HG03469 (cell line): ENCODE measurements around the gene EVA1B.

Source experiments
- ATAC-seq: cut with Tn5 transposase; IDR thresholded peaks from one replicate; pipeline ENCODE4 v1.9.1; 2021; ENCODE audit warnings: mild to moderate bottlenecking, moderate library complexity, moderate number of reproducible peaks; ENCODE audit not compliant: unreplicated experiment

EVA1B gene

DNA sequence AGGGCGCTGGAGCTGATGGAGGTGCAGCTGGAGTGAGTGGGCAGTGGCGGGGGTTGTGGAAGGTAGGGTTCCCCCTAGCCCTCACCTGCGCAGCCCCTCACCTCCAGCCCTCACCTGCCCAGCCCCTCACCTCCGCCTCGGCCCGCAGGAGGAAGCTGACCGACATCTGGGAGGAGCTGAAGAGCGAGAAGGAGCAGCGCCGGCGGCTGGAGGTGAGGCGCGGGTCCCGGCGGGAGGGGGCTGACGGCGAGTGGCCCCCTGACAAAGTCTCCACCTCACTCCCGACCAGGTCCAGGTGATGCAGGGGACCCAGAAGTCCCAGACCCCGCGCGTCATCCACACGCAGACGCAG is 2.7 kb downstream of the EVA1B start:
- no peak for ATAC-seq

DNA sequence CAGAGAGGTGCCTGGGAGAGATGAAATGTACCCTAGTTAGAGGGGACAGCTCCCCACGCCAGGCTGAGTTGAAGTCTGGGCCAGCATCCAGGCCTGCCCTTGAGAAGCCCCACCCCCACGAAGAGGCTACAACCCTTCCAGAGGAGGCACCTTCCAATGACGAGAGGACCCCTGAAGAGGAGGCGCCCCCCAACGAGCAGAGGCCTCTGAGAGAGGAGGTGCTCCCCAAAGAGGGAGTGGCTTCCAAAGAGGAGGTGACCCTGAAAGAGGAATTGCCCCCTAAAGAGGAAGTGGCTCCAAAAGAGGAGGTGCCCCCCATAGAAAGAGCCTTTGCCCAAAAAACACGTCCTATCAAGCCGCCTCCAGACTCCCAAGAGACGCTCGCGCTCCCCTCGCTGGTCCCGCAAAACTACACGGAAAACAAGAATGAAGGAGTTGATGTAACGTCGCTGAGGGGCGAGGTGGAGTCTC is 3.1 kb downstream of the EVA1B start:
- no peak for ATAC-seq

DNA sequence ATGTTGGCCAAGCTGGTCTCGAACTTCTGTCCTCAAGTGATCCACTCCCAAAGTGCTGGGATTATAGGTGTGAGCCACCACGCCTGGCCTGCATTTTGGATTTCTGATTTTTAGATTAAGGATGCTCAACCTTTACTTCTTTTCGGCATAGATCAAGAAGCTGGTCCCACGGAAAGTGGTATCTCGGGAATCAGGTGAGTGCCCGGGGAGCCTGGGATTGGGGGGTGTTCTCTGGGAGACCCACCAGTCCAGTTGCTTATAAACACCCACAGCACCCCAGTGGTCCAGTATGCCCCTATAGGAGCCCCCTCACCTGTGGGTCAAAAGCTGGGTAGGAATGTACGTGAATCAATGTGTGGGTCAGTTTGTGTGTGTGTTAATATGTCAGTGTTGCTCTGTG is 14.0 kb downstream of the EVA1B start:
- ATAC-seq = no peak

DNA sequence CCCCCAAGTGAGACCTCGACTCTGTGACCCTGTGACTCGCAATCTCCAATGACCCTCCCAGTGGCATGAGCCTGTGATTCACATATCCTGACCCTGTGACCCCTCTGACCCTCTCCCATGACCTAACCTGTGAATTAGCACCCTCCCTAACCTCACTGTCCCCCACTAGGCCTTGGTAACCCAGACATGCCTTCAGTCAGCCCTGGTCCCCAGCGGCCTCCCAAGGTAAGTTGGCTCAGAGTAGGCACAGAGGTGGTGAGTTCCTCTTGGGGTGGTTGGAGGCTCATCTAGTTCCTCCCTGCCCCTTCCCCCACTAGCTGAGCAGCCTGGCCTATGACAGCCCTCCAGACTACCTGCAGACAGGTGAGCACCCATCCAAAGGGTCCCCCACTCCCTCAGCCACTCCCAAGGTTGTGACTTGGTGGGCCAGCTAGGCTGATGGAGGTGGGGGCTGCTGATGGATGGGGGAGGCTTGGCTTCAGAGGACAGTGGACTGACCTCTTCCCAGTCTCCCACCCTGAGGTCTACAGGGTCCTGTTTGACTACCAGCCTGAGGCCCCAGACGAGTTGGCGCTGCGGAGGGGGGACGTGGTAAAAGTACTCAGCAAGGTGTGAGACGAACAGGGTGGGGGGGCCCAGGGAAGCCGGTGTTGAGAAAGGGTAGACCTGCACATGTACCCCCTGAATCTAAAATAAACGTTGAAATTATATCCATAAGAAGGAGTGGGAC is 15.7 kb downstream of the EVA1B start:
- ATAC-seq = no peak

DNA sequence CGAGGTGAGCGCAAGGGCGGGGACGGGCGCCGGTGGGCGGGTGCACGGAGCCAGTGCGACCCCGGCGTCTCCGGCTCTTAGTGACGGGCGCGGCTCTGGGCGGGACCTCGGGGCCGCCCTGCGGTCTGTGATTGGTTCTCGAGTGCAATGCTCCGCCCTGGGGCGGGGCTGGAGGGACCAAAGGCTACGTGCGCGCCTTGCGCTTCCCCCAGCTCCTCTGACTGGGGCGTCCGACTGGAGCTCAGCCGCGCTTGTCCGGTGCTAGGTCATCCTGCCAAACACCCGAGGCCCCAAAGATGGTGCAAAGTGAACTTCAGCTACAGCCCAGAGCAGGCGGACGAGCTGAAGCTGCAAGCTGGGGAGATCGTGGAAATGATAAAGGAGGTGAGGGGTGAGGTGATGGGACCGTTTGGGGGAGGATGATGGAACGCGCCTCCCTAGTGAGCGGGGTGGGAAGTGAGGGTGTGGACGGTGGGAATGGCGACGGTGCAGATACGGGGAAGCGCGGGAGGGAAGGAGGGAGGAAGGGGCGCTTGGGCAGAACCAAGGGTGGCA is 16.5 kb downstream of the EVA1B start:
- peak; percentile 97 for ATAC-seq

DNA sequence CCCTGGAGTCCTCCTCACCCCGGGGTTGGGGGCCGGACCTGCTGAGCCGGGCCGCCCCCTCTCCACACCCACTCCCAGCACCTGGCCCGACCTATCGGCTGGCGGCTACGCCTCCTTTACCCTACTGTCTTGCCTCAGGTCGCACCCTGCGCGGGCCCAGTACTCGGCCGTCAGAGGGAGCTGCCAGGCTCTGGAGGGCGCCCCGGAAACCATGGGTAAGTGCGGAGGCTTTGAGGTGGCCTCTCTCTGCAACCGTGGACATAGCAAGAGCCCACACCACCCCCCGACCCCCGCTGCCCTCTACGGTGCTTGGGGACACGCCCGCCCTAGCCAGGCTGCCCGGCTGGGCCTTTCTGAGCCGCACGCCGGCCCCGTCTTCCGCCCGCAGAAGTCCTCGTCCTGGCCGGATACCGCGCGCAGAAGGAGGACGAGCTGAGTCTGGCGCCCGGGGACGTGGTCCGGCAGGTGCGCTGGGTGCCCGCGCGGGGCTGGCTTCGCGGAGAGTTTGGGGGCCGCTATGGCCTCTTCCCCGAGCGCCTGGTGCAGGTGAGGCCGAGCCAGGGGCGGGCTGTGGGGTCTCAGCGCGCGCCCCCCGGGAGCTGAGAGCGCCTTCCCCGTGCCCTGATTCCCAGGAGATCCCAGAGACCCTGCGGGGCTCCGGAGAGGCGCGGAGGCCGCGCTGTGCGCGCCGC is 17.1 kb downstream of the EVA1B start, which contains the start of gene SH3D21:
SH3D21 (plus strand) TSS at position 159 of the 692 bp plus-strand sequence; CDS start at position 212, 53 bp downstream.
- ATAC-seq = peak; percentile 8

DNA sequence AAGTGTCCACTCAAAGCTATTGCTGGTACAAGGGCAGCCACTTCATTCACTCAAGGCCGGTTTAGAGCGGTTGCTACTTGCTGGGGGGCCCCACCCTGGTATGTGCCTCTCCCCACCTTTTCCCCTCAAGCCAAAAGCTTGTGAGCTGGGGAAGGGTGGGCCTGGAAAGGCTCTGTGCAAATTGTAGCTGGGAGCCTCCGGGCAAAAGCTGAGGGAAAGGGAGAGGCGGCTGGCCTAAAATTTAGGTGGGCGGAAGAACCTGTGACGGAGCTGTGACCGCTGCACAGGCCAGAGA is 17.6 kb downstream of the EVA1B start:
- ATAC-seq = no peak

DNA sequence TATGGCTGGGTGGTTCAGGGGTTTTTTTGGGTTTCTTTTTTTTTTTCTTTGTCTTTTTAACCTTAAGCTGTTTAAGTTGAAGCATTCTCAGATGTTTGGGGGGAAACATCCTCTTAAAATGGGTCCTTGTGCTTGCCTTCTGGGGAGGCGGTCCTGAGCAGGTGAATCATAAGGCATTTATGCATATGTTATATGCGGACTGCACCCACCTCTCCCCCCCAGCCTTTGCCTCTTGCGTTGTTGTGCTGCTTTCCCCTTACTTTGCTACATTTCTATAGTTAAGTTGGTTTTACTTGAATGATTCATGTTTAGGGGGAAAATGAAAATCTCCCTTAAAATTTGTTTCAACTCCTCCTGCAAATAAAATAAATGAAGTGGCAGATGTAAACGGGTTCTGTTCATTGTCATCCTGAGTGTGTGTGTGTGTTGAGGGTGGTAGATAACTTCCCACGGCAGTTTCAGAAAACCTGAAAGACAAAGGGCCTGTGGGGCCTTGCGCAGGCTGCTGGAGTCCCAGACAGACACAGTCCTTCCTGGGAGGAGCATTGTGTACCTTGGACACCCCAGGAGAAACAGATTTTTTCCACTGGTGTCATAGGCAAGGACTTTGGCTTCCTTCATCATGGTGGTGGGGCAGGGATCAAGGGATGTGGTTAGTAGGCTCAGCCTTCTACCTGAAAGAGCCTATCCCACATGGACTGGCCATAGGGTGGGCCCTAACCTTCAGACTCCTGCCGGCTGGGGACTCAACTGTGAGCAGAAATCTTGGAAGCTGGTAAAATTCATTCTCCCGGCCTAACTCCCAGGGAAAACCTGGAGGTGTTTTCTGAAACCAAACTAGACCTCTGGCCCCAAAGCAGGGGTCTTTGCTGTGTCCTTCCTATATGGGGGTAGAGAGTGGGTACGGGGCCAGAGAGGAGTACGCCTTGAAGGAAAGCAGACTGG is 18.2 kb downstream of the EVA1B start:
- no peak for ATAC-seq

DNA sequence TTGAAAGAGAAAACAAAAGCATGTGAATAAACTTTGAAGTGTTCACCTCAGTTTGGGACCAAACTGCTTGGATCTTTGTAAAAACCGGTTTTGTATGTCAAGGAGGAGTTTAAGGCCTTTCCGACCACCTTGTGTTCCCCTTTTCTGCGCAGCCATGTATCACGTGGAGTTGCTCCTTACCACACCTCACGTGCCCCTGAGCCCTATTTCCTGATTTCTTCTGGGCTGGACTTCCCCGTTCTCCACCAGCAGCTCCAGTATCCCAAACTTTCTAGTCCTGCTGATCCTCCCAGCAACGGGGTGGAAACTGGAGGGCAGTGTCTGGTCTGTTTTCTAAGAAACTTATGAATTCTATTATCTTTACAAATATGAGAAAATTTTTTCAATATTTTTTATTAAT is 18.9 kb downstream of the EVA1B start:
- ATAC-seq = no peak

DNA sequence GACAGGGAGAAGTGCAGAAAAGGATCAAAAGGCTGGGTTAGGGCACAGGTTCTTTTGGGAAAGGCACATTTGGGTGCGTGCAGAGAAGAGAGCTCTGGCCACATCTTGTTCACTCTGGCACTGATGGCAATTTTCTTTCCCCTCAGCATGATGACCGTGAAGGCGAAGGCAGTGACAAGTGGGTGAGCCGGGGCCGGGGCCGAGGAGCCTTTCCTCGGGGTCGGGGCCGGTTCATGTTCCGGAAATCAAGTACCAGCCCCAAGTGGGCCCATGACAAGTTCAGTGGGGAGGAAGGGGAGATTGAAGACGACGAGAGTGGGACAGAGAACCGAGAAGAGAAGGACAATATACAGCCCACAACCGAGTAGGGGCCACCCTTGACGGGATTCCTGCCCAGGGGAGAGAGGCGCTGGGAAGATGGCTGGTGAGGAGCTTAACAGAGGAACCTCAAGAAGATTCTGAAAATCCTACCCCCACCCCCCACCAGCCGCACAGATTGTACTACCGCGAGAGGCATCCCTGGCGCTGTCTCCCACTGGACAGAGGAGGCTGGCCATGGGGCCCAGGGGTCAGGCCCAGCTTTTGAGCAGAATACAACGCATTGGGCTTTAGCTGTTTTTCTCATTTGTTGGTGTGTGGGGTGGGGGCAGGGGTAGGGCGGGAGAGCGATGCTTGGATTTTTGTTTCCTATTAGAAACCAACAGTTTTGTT is 19.6 kb downstream of the EVA1B start:
- no peak for ATAC-seq

DNA sequence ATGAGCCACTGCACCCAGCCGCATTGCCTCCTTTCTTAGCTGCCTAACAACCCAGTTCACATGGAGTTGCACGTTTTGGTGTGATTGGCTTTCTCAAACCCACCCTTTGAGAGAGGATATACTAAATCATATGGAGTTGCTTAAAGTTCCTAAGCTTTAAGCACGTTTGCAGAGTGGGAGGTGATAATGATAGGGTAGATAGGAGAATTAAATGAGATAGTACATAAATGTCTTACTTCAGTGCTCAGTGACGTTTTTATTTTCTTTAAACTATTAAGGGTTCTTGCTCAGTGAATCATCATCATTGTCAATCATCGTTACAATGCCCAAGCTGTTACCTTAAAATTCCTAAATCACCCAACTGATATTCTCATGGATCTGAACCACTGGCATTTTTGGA is 20.2 kb downstream of the EVA1B start:
- no peak for ATAC-seq

DNA sequence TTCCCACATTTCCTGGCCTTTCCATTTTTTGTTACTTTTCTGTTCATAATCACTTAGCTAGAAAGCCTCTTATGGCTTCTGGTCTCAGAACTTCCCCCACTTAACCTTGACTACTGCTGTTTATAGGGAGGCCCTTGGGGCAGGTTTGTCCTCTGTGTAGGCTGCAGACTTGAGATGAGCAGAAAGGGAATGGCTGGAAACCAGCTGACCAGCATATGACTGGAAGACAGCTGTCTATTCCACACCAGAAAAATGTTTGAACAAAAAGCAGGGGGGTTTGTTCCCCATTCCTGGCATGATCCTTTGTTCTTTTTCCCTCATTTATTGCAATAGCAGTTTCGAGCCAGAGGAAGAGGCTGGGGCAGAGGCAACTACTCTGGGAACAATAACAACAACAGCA is 22.2 kb downstream of the EVA1B start:
- no peak for ATAC-seq

DNA sequence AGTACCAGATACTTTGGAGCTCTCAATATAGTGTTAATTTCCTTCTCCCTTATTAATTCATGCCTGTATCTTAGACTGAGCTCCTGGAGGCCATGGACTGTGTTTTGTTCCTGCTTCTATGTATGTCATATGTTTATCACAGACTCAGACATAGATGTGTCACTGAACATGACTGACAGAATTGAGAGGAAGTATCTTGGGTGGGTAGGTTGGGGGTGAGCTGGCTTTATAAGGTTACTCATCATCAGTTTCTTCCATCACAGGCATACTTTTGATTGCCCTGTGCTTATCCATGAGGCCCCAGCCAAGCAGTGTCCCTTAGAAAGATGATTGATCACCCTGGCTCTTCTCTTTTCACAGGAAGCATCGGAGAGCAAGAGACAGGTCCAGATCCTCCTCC is 22.9 kb downstream of the EVA1B start:
- no peak for ATAC-seq

DNA sequence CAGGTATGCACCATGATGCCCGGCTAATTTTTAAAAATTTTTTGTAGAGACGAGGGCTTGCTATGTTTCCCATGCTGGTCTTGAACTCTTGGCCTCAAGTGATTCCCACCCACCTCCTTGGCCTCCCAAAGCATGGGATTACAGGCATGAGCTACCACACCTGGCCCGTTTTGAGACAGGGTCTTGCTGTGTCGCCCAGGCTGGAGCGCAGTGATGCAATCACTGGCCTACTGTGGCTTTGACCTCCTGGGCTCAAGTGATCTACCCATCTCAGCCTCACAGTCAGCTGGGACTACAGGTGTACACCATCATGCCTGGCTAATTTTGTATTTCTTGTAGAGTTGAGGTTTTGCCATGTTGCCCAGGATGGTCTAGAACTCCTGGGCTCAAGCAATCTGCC is 24.8 kb downstream of the EVA1B start:
- no peak for ATAC-seq

DNA sequence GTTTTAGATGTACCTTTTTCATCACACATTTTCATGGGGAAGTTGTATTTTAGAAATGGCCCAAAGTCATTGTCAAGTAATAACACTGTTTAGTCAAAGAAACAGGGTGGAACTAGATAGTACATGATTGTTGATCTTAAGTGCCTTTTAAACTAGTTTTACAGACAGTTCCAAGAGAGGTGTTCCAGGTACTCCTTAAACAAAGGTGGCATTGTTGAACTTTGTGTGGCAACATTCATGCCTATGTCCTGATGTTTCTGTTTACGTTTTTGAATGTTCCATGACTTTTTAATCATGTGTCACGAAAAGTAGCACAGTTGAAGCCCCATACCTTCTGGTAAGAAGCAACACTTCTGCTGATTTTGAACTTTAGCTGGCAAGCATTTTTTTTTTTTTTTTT is 26.4 kb downstream of the EVA1B start:
- ATAC-seq = no peak

DNA sequence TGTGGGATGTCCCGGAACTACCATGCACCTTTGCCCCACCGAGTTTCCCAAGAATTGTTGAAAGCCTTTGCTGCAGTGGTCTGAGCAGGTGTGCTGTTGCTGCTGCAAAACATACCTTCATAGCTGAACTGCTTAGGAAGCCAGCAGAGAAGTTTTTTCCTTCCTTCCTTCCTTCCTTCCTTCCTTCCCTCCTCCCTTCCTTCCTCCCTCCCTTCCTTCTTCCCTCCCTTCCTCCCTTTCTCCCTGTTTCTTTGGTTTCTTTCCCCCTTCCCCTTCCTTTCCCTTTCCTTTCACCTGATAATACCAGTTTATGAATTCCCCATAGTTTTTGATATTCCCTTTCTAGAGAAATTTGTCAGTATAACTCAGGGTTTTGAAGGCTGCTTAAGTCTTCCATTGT is 28.1 kb downstream of the EVA1B start:
- no peak for ATAC-seq

DNA sequence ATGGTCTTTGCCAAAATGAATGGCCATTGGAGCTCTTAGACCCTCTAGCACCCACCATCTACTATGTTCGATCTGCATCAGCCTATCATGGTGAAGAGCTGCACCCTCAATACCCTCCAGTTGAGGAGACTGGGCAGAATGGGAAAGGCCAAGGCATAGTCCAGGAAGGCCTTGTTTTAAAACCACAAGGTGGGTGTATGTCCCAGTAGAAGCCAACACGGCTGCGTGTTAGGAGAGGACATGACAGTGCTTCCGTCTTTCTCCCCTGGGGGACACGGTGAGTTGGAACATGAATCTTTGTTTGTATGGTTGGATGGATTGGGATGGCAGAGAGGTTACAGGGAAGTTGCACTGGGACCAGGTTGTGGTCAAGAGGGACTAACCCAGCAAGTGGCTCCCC is 35.9 kb downstream of the EVA1B start:
- ATAC-seq = no peak

DNA sequence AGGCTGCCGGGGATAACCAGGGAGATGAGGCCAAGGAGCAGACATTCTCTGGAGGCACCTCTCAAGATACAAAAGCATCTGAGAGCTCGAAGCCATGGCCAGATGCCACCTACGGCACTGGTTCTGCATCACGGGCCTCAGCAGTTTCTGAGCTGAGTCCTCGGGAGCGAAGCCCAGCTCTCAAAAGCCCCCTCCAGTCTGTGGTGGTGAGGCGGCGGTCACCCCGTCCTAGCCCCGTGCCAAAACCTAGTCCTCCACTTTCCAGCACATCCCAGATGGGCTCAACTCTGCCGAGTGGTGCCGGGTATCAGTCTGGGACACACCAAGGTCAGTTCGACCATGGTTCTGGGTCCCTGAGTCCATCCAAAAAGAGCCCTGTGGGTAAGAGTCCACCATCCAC is 36.6 kb downstream of the EVA1B start:
- no peak for ATAC-seq

DNA sequence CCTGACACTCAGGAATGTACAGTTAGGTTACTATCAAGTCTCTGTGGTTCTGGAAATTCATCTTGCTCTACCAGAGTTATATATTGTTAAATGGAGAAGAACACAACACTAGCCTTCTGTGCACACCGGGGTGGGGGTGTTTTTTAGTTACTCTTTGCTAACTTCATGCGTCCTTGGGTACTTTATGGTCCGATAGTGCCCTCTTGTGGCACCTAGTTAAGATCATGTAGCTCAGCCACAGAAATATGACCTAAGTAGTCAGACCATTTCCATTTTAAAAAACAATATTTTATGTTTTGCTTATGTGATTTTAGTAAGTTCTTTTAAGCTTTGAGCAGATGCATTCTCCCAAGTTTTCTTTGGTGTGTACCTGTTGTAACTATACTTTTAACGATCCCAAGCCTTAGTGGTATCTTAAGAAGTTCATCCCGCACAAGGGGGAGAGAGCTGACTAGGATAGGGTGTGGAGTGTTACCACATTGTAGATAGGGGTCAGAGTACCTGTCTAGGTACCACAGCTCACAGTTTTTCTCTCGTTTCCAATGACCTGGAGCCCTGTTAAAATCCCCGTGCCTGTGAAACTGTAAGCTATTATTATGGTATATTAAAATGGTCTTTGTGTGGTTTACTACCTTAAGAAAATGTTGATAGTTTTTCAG is 37.9 kb downstream of the EVA1B start:
- no peak for ATAC-seq

DNA sequence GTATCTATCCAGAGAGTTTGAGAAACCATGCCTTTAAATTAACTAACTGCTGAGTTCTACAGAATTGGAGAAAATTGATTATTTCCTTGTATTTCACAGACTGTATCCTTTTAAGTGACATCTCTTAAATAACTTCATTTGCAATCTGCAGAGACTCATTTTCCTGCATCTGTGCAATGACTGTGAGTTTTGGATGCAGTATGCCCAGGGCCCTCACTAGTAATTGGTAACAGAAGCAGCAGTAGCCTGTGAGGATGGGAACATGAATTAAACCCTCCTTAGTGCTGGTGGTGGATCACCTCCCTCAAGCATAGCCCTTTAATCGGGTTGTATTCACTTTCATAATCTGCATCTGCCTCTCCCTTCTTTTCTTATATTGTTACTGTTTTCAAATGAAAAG is 38.9 kb downstream of the EVA1B start:
- no peak for ATAC-seq
